NCI-H146 (cell line): ENCODE data around the gene TMEM225B.
"Not testable (repeated sequence)": the region's sequence is repeated elsewhere in the genome, so short reads cannot be mapped to it uniquely, and the experiment has no call there.

Experiments used
- DNase-seq: peaks from one replicate; lab custom pipeline; 2025; lab: John Stamatoyannopoulos, UW

Gene TMEM225B

GRCh38 chr7:99623091-99623693 lies 25.1 kb downstream of the TMEM225B start:
- DNase-seq, result no peak

- no peak for DNase-seq
Observed at GRCh38 chr7:99623702-99624447, 25.8 kb downstream of the TMEM225B start.

- DNase-seq, result no peak
Observed at GRCh38 chr7:99624484-99624883, 26.4 kb downstream of the TMEM225B start.

GRCh38 chr7:99625321-99625720 lies 27.3 kb downstream of the TMEM225B start:
- DNase-seq, result no peak

- no peak for DNase-seq
Observed at GRCh38 chr7:99625961-99626360, 27.9 kb downstream of the TMEM225B start.

GRCh38 chr7:99626661-99627060 lies 28.6 kb downstream of the TMEM225B start:
- DNase-seq, result no peak

GRCh38 chr7:99627513-99627912 lies 29.4 kb downstream of the TMEM225B start:
- DNase-seq, result no peak

GRCh38 chr7:99628471-99629465 lies 30.7 kb downstream of the TMEM225B start:
- DNase-seq, result no peak

GRCh38 chr7:99629643-99630042 lies 31.6 kb downstream of the TMEM225B start:
- no peak for DNase-seq

GRCh38 chr7:99631295-99632109 lies 33.4 kb downstream of the TMEM225B start:
- DNase-seq, result peak; percentile 82

- DNase-seq, result not testable (repeated sequence)
Observed at GRCh38 chr7:99637414-99637813, 39.3 kb downstream of the TMEM225B start.

GRCh38 chr7:99638731-99639130 lies 40.7 kb downstream of the TMEM225B start:
- peak; percentile 13 for DNase-seq

- DNase-seq, result peak; percentile 27
Observed at GRCh38 chr7:99639267-99639666, 41.2 kb downstream of the TMEM225B start.

- no peak for DNase-seq
Observed at GRCh38 chr7:99642027-99642426, 44.0 kb downstream of the TMEM225B start.

GRCh38 chr7:99643464-99643863 lies 45.4 kb downstream of the TMEM225B start:
- no peak for DNase-seq

- no peak for DNase-seq
Observed at GRCh38 chr7:99644431-99644830, 46.4 kb downstream of the TMEM225B start.

GRCh38 chr7:99645590-99645989 lies 47.5 kb downstream of the TMEM225B start:
- no peak for DNase-seq

- no peak for DNase-seq
Observed at GRCh38 chr7:99648843-99649242, 50.8 kb downstream of the TMEM225B start.

- DNase-seq, result no peak
Observed at GRCh38 chr7:99651290-99651689, 53.2 kb downstream of the TMEM225B start.

GRCh38 chr7:99652671-99653070 lies 54.6 kb downstream of the TMEM225B start:
- no peak for DNase-seq

GRCh38 chr7:99653269-99653668 lies 55.2 kb downstream of the TMEM225B start:
- not testable (repeated sequence) for DNase-seq

- DNase-seq, result no peak
Observed at GRCh38 chr7:99653754-99654153, 55.7 kb downstream of the TMEM225B start.
